Adipocyte (in vitro differentiated cells): ENCODE data around the gene SUPT3H.
"Not testable (repeated sequence)": the region's sequence is repeated elsewhere in the genome, so short reads cannot be mapped to it uniquely, and the experiment has no call there.

Experiments
- DNase-seq: peaks from one replicate; pipeline ENCODE4 v3.0.0-alpha.2; 2015; ENCODE audit warnings: low read depth
- H3K27me3 ChIP-seq: replicated peaks from 2 replicates; pipeline ENCODE4 v1.7.0; 2013; ENCODE audit warnings: mild to moderate bottlenecking, low read length, moderate library complexity; ENCODE audit not compliant: control insufficient read depth, insufficient read depth
- H3K36me3 ChIP-seq: 2 replicates; pipeline ENCODE4 v1.7.0; 2013; ENCODE audit warnings: low read length, mild to moderate bottlenecking, moderate library complexity; ENCODE audit not compliant: control insufficient read depth, insufficient read depth, severe bottlenecking
- H3K4me1 ChIP-seq: 2 replicates; pipeline ENCODE4 v1.7.0; 2013; ENCODE audit warnings: mild to moderate bottlenecking, low read length, moderate library complexity; ENCODE audit not compliant: control insufficient read depth, insufficient read depth
- H3K4me3 ChIP-seq: 2 replicates; pipeline ENCODE4 v1.7.0; 2013; ENCODE audit warnings: mild to moderate bottlenecking, low read length, moderate library complexity
- H3K9ac ChIP-seq: 2 replicates; pipeline ENCODE4 v1.7.0; 2013; ENCODE audit warnings: mild to moderate bottlenecking, low read length, moderate library complexity
- H3K9me3 ChIP-seq: 2 replicates; pipeline ENCODE4 v1.7.0; 2013; ENCODE audit warnings: mild to moderate bottlenecking, low read length, moderate library complexity; ENCODE audit not compliant: control insufficient read depth

Gene SUPT3H

GRCh38 chr6:45074439-45074838 is 303.3 kb downstream of the SUPT3H start:
- no peaks in the 10 kb centered on the region for H3K36me3 ChIP-seq
- H3K4me1 ChIP-seq: peaks cover 48% of the 10 kb centered on the region
- DNase-seq: no peak
- peaks cover 11% of the 10 kb centered on the region for H3K9me3 ChIP-seq
- H3K9ac ChIP-seq: peak overlapping the region; percentile 78
- H3K27me3 ChIP-seq: no peaks in the 10 kb centered on the region
- H3K4me3 ChIP-seq: no peak overlapping the region

DNA sequence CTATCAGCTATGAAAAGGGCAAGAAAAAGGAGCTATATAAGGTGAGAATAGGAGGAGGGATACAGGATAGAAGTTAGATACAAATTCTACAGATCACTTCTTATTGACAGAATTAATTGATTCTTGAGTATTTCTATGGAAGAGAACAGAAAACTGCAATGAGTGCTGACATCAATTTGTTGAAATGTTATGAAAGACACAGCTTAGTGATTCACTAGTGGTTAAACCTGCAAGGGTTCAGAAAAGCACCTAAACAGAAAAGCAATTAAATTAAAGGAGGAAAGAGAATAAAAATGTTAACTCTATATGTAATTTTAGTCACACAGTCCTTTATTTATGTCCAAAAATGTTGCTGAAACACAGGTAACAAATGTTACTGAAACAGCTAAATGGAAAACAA is 304.0 kb downstream of the SUPT3H start:
- no peak for DNase-seq
- Histone ChIP-seq H3K9me3 (peaks cover 9% of the 10 kb centered on the region), H3K4me3 (no peak overlapping the region), H3K27me3 (no peaks in the 10 kb centered on the region), H3K9ac (peak overlapping the region; percentile 78), H3K4me1 (peaks cover 48% of the 10 kb centered on the region), H3K36me3 (no peaks in the 10 kb centered on the region)

DNA sequence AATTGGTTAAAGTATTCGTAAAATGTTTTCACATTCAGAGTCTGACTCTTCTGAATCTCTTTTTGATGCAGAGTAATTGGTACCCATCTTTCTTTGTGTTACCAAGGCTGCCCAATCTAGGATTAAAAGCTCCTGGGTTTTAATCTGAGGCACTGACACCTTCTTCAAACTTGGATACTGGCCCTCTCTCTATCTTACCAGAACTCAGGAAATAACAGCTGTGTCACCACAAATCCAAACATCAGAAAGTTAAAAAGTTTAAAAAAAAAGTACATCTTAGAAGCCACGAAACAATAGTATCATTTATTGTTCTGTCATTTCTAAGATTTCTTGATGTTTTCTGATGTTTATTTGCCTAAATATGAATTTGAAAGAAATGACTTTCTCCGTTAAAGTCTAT is 305.1 kb downstream of the SUPT3H start:
- Histone ChIP-seq H3K4me3 (no peak overlapping the region), H3K36me3 (no peaks in the 10 kb centered on the region), H3K9me3 (no peaks in the 10 kb centered on the region), H3K9ac (peak overlapping the region; percentile 50), H3K27me3 (no peaks in the 10 kb centered on the region), H3K4me1 (peaks cover 48% of the 10 kb centered on the region)
- no peak for DNase-seq

DNA sequence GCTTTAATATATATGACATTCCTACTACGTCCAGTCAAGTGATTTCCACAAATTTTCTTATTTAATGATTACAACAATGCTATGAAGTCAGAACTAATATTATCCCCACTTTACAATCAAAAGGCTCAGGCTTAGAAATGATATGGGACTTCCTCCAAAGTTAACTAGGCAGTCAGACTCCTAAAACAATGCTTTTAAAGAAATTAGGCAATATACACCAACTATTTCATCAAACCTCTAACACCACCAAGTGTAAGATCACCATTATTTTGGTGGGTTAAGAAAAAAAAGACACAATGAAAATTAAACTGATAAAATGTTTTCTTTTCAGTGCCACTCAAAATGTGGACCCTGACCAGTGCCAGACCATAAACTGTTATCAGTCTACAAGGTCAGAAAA is 305.7 kb downstream of the SUPT3H start:
- H3K9ac ChIP-seq: peak overlapping the region; percentile 50
- no peaks in the 10 kb centered on the region for H3K9me3 ChIP-seq
- peak; percentile 42 for DNase-seq
- H3K4me3 ChIP-seq: no peak overlapping the region
- no peaks in the 10 kb centered on the region for H3K36me3 ChIP-seq
- H3K27me3 ChIP-seq: no peaks in the 10 kb centered on the region
- peaks cover 48% of the 10 kb centered on the region for H3K4me1 ChIP-seq

DNA sequence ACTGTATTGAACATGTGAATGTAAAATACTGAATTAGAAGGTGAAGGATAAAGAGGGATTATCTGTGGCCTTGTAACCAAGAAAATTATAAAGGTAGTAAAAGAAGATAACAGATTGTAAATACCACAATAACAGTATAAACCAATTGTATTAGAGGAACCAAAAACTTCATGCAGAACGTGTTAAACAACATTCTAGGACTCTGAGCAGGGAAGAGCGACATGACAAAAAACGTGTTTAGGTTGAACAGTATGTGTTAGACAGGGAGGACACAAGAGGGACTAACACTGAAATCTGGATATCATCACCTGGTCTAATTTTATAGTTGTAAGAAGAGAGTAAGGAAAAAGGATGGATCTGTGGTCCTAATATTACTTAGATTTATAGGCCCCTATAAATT is 308.6 kb downstream of the SUPT3H start:
- DNase-seq: no peak
- Histone ChIP-seq H3K4me1 (peaks cover 27% of the 10 kb centered on the region), H3K4me3 (no peak overlapping the region), H3K9me3 (no peaks in the 10 kb centered on the region), H3K36me3 (no peaks in the 10 kb centered on the region), H3K27me3 (no peaks in the 10 kb centered on the region), H3K9ac (no peak overlapping the region)

- H3K4me3 ChIP-seq, DNase-seq, H3K27me3 ChIP-seq, H3K36me3 ChIP-seq, H3K9ac ChIP-seq, H3K9me3 ChIP-seq: not testable (repeated sequence)
- H3K4me1 ChIP-seq: peaks cover 12% of the 10 kb centered on the region
These were observed 310.3 kb downstream of the SUPT3H start for GRCh38 chr6:45067446-45067845.

DNA sequence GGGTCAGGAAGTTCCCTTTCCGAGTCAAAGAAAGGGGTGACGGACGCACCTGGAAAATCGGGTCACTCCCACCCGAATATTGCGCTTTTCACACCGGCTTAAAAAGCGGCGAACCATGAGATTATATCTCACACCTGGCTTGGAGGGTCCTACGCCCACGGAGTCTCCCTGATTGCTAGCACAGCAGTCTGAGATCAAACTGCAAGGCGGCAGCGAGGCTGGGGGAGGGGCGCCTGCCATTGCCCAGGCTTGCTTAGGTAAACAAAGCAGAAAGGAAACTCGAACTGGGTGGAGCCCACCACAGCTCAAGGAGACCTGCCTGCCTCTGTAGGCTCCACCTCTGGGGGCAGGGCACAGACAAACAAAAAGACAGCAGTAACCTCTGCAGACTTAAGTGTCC is 315.1 kb downstream of the SUPT3H start:
- not testable (repeated sequence) for H3K36me3 ChIP-seq, H3K9ac ChIP-seq, DNase-seq, H3K27me3 ChIP-seq, H3K4me3 ChIP-seq, H3K9me3 ChIP-seq, H3K4me1 ChIP-seq

DNA sequence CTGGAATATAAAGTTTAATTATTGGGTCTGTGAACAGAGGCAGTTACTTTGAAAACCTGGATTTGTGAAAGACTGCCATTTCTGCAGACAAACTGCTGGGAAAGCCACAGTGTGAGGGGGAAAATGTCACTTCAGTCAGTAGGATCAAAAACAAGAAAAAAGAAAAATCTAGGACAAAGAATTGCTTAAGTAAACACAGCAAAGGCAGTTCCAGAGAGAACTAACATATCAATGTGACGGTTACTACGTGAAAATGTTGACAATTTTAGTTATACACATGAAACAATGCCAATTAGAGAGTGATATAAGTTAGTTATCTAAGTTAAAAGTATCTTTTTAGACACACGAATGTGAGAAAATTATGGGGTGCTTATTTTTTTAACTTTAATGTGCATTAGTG is 320.0 kb downstream of the SUPT3H start:
- H3K27me3 ChIP-seq: no peaks in the 10 kb centered on the region
- no peaks in the 10 kb centered on the region for H3K9me3 ChIP-seq
- no peak overlapping the region for H3K9ac ChIP-seq
- H3K4me3 ChIP-seq: no peak overlapping the region
- DNase-seq: no peak
- H3K4me1 ChIP-seq: no peaks in the 10 kb centered on the region
- no peaks in the 10 kb centered on the region for H3K36me3 ChIP-seq

DNA sequence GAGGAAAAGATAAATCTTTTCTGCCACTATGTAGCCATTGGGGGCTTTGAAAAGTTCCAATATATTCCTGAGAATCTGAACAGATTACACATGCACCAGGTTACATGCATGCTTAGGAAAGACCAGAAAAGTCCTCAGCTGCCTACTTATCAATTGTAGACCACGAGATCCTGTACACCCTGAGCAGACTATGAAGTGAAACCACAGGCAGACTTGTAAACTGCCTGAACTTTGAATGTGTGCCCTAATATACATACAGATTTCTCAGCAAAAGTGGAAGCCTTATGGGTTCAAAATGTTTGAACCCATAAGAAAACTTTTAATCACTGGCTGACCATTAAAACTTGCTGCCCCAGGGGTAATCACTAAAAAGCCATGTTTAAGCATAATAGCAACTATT is 323.1 kb downstream of the SUPT3H start:
- Histone ChIP-seq H3K4me3 (no peak overlapping the region), H3K9me3 (no peaks in the 10 kb centered on the region), H3K9ac (no peak overlapping the region), H3K36me3 (no peaks in the 10 kb centered on the region), H3K4me1 (no peaks in the 10 kb centered on the region), H3K27me3 (no peaks in the 10 kb centered on the region)
- DNase-seq: no peak

GRCh38 chr6:45052325-45052724 is 325.4 kb downstream of the SUPT3H start:
- H3K9ac ChIP-seq: no peak overlapping the region
- no peaks in the 10 kb centered on the region for H3K4me1 ChIP-seq
- H3K9me3 ChIP-seq: no peaks in the 10 kb centered on the region
- DNase-seq: no peak
- no peaks in the 10 kb centered on the region for H3K36me3 ChIP-seq
- H3K27me3 ChIP-seq: no peaks in the 10 kb centered on the region
- no peak overlapping the region for H3K4me3 ChIP-seq

DNA sequence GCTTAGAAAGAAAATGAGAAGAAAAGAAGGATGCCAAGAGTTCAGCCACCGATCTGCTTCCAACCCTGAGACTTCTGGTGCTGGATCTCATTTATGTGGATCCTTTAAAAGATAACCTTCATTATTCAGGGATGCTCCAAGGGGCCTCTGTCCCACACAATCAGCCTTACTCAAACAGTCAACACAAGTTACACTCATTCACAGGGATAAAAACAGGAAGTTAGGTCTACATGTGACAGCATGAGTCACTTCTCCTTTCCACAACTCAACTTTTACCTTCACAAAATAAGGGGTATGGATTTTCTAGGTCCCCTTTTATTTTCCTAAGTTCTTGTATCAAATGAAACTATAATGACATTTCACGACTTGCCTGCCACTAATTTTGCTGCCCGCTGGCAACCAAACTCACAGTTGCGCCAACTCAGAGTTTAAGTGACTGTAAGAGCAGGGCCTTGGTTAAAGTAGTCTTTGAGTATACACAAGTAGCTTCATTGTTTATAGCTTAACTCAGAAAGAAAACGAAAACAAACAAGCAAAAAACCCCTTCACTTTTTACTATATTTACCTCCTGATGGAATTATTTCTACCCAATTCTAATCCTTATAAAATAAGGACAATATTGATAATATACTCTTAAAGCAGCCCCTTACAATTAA is 328.4 kb downstream of the SUPT3H start:
- Histone ChIP-seq H3K36me3 (no peaks in the 10 kb centered on the region), H3K9me3 (no peaks in the 10 kb centered on the region), H3K4me1 (no peaks in the 10 kb centered on the region), H3K27me3 (no peaks in the 10 kb centered on the region), H3K4me3 (no peak overlapping the region), H3K9ac (no peak overlapping the region)
- no peak for DNase-seq

GRCh38 chr6:45047573-45047972 is 330.2 kb downstream of the SUPT3H start:
- no peak for DNase-seq
- Histone ChIP-seq H3K9ac (no peak overlapping the region), H3K4me3 (no peak overlapping the region), H3K27me3 (no peaks in the 10 kb centered on the region), H3K9me3 (no peaks in the 10 kb centered on the region), H3K36me3 (no peaks in the 10 kb centered on the region), H3K4me1 (no peaks in the 10 kb centered on the region)
